A549 (cell line): Measurements from ENCODE around the gene NEUROG2. TPM values are rescaled to one million over a fixed set of nuclear protein-coding genes. Genes with fewer than 3 reads are reported as not detected.

ENCODE experiments used
- ATAC-seq, 2 experiments: fragments of 200-7000 bp in 1 of 2; fragments of >200 bp in 1 of 2; cut with Nextera tagmentation in 1 of 2; cut with Tn5 transposase in 1 of 2; 3 replicates each; pipeline versions ENCODE4 v1.8.0 to v1.9.1; 2018 to 2020; ENCODE audit warnings: mild to moderate bottlenecking in 1 of 2, moderate library complexity in 1 of 2
- CTCF ChIA-PET: fragments of 300-600 bp; sonication (Branson Sonifier 250); formaldehyde crosslinking; extraction: SDS; loops from one replicate; lab custom pipeline; 2021; ENCODE audit warnings: antibody characterized with exemption, inconsistent platforms; lab: Yijun Ruan, JAX
- POLR2A ChIA-PET: fragments of 350-600 bp; formaldehyde crosslinking; extraction: SDS; loops from one replicate; lab custom pipeline; 2021; ENCODE audit warnings: antibody characterized with exemption, inconsistent platforms; lab: Yijun Ruan, JAX
- DNase-seq, 2 experiments: peaks; one replicate each; pipeline versions ENCODE4 v3.0.0 to v3.0.0-alpha.2; 2011 to 2016; ENCODE audit warnings: low read depth in 1 of 2, low spot score in 1 of 2
- FAIRE-seq: peaks from 2 replicates; lab custom pipeline; 2011; peaks lifted over from hg19 to GRCh38; lab: Jason Lieb, UNC
- H3K27ac ChIP-seq, 2 experiments: fragments of >200 bp; sonication (Bioruptor Twin); formaldehyde crosslinking; 3 replicates each; pipeline ENCODE4 v1.5.1; 2016 to 2017
- H3K4me1 ChIP-seq: fragments of >200 bp; sonication (Bioruptor Twin); formaldehyde crosslinking; 3 replicates; pipeline ENCODE4 v1.6.1; 2016
- H3K4me2 ChIP-seq: fragments of >200 bp; sonication (Bioruptor Twin); formaldehyde crosslinking; 3 replicates; pipeline ENCODE4 v1.6.1; 2016
- H3K4me3 ChIP-seq: fragments of >200 bp; sonication (Bioruptor Twin); formaldehyde crosslinking; 3 replicates; pipeline ENCODE4 v1.5.1; 2016
- H3K9me3 ChIP-seq: fragments of >200 bp; sonication (Bioruptor Twin); formaldehyde crosslinking; 3 replicates; pipeline ENCODE4 v1.6.1; 2016
- ATOH8 ChIP-seq: fragments of 250-450 bp; sonication (Bioruptor Pico); IDR thresholded peaks from 2 replicates; pipeline ENCODE4 v1.5.0; 2020; ENCODE audit warnings: low read depth, mild to moderate bottlenecking, moderate library complexity
- BHLHE40 ChIP-seq: IDR thresholded peaks from 2 replicates; pipeline ENCODE4 v1.6.1; 2012; ENCODE audit warnings: low read depth, low read length, inconsistent platforms
- CBX2 ChIP-seq: fragments of 200-600 bp; sonication (generic); IDR thresholded peaks from 2 replicates; pipeline ENCODE4 v1.6.1; 2016; ENCODE audit warnings: low read depth, mild to moderate bottlenecking, borderline replicate concordance
- CHD2 ChIP-seq: fragments of 150-350 bp; IDR thresholded peaks from 2 replicates; pipeline ENCODE4 v1.6.1; 2014; ENCODE audit warnings: low read length; ENCODE audit not compliant: partially characterized antibody
- E2F6 ChIP-seq: IDR thresholded peaks from 2 replicates; pipeline ENCODE4 v1.6.1; 2012; ENCODE audit warnings: low read depth, borderline replicate concordance
- FOXS1 ChIP-seq: fragments of 250-450 bp; sonication (Bioruptor Pico); IDR thresholded peaks from 2 replicates; pipeline ENCODE4 v1.5.0; 2020; ENCODE audit warnings: mild to moderate bottlenecking, moderate library complexity
- HDAC2 ChIP-seq: fragments of 200-600 bp; sonication (generic); IDR thresholded peaks from 2 replicates; pipeline ENCODE4 v1.6.1; 2016
- HMGXB4 ChIP-seq: fragments of 250-450 bp; sonication (Bioruptor Pico); IDR thresholded peaks from 2 replicates; pipeline ENCODE4 v1.5.0; 2021; ENCODE audit warnings: mild to moderate bottlenecking, moderate library complexity, borderline replicate concordance
- HOXB13 ChIP-seq: fragments of 250-450 bp; sonication (Bioruptor Pico); IDR thresholded peaks from 2 replicates; pipeline ENCODE4 v1.5.0; 2020; ENCODE audit warnings: low read depth, mild to moderate bottlenecking, moderate library complexity
- HOXB5 ChIP-seq: fragments of 250-450 bp; sonication (Bioruptor Pico); IDR thresholded peaks from 2 replicates; pipeline ENCODE4 v1.5.0; 2020; ENCODE audit warnings: mild to moderate bottlenecking, moderate library complexity
- JUN ChIP-seq, 2 experiments: fragments of >200 bp; sonication (Bioruptor Twin); formaldehyde crosslinking; IDR thresholded peaks; 2 replicates in 1 of 2; 3 replicates in 1 of 2; pipeline ENCODE4 v1.6.1; 2016 to 2017
- JUNB ChIP-seq: fragments of >200 bp; sonication (Bioruptor Twin); formaldehyde crosslinking; IDR thresholded peaks from 2 replicates; pipeline ENCODE4 v1.6.1; 2016
- KDM1A ChIP-seq: fragments of 200-600 bp; sonication (generic); IDR thresholded peaks from 2 replicates; pipeline ENCODE4 v1.6.1; 2016; ENCODE audit warnings: low read depth, mild to moderate bottlenecking
- MAZ ChIP-seq: fragments of 150-350 bp; IDR thresholded peaks from 2 replicates; pipeline ENCODE4 v1.6.1; 2014; ENCODE audit warnings: antibody characterized with exemption, low read depth, low read length, borderline replicate concordance
- MYC ChIP-seq: IDR thresholded peaks from 2 replicates; pipeline ENCODE4 v1.6.1; 2012; ENCODE audit warnings: mild to moderate bottlenecking, inconsistent platforms, low read length, improper control_type of control experiment, borderline replicate concordance
- NFE2L2 ChIP-seq: fragments of 150-350 bp; conservative IDR thresholded peaks from 2 replicates; pipeline ENCODE4 v1.6.1; 2014; ENCODE audit warnings: low read length
- NPAS2 ChIP-seq: fragments of 250-450 bp; sonication (Bioruptor Pico); IDR thresholded peaks from 2 replicates; pipeline ENCODE4 v1.8.0; 2022; ENCODE audit warnings: mild to moderate bottlenecking, moderate library complexity, borderline replicate concordance
- NR3C1 ChIP-seq: fragments of >200 bp; sonication (Bioruptor Twin); formaldehyde crosslinking; IDR thresholded peaks from 3 replicates; pipeline ENCODE4 v1.6.1; 2017
- PHF8 ChIP-seq: fragments of 200-600 bp; sonication (generic); IDR thresholded peaks from 2 replicates; pipeline ENCODE4 v1.6.1; 2016; ENCODE audit warnings: low read depth, mild to moderate bottlenecking, antibody characterized with exemption, moderate library complexity, borderline replicate concordance
- POLR2AphosphoS2 ChIP-seq: conservative IDR thresholded peaks from 2 replicates; pipeline ENCODE4 v1.6.1; 2012; ENCODE audit warnings: low read length, improper control_type of control experiment, inconsistent platforms
- RARB ChIP-seq: fragments of 250-450 bp; sonication (Bioruptor Pico); IDR thresholded peaks from 2 replicates; pipeline ENCODE4 v1.8.0; 2021; ENCODE audit warnings: mild to moderate bottlenecking, moderate library complexity
- RCOR1 ChIP-seq: fragments of 150-350 bp; IDR thresholded peaks from 2 replicates; pipeline ENCODE4 v1.6.1; 2014; ENCODE audit warnings: antibody characterized with exemption, low read length, low read depth
- REST ChIP-seq: fragments of 200-600 bp; sonication (generic); IDR thresholded peaks from 2 replicates; pipeline ENCODE4 v1.6.1; 2016; ENCODE audit warnings: antibody characterized with exemption, mild to moderate bottlenecking, moderate library complexity
- RFX5 ChIP-seq: fragments of 450-650 bp; IDR thresholded peaks from 2 replicates; pipeline ENCODE4 v1.7.1; 2014; ENCODE audit warnings: antibody characterized with exemption, mild to moderate bottlenecking, moderate library complexity
- RNF2 ChIP-seq: fragments of 200-600 bp; sonication (generic); IDR thresholded peaks from 2 replicates; pipeline ENCODE4 v1.6.1; 2016; ENCODE audit warnings: low read depth, mild to moderate bottlenecking, antibody characterized with exemption, moderate library complexity, borderline replicate concordance
- SREBF2 ChIP-seq: fragments of 450-650 bp; IDR thresholded peaks from 2 replicates; pipeline ENCODE4 v1.6.1; 2014; ENCODE audit warnings: mild to moderate bottlenecking, moderate library complexity
- TP53 ChIP-seq: fragments of 250-450 bp; sonication (Bioruptor Pico); IDR thresholded peaks from 2 replicates; pipeline ENCODE4 v1.5.0; 2021; ENCODE audit warnings: mild to moderate bottlenecking, moderate library complexity
- ZC3H11A ChIP-seq: fragments of 450-650 bp; IDR thresholded peaks from 2 replicates; pipeline ENCODE4 v1.6.1; 2014; ENCODE audit warnings: antibody characterized with exemption, mild to moderate bottlenecking
- ZNF302 ChIP-seq: fragments of 250-450 bp; sonication (Bioruptor Pico); IDR thresholded peaks from 2 replicates; pipeline ENCODE4 v1.9.0; 2021; ENCODE audit warnings: inconsistent platforms, mild to moderate bottlenecking, moderate library complexity
- ZSCAN20 ChIP-seq: fragments of 250-450 bp; sonication (Bioruptor Pico); IDR thresholded peaks from 2 replicates; pipeline ENCODE4 v1.8.0; 2022; ENCODE audit warnings: mild to moderate bottlenecking, moderate library complexity
- WGBS: methylation state at CpG from one replicate; pipeline ENCODE4 v1.1.6; 2017; ENCODE audit errors: missing lambda C conversion rate; 5-methylcytosine and 5-hydroxymethylcytosine counted together
- polyA plus RNA-seq, 4 experiments: library from polyadenylated mRNA; depleted of rRNA in 3 of 4; stranded (reverse); fragments of >200 nt; fragmentation: RNase III in 1 of 4; extraction: RNeasy Plus Mini Kit Qiagen cat#74134 plus additional on column Dnase treatment in 1 of 4; gene quantifications; 2 replicates in 3 of 4; 3 replicates in 1 of 4; pipeline ENCODE4 v1.2.3, GENCODE V29; 2011 to 2017

The NEUROG2 gene
- polyA plus RNA-seq, 2 of the 4 experiments (the other 2 are of a cell fraction) = not detected

GRCh38 chr4:112504807-112505206 lies 11.2 kb downstream of the NEUROG2 start:
- TF ChIP-seq NFE2L2 (no peak), JUN (IDR thresholded peaks at IDR 0.05) (no peak), TP53 (CRISPR knock-in tag) (no peak), PHF8 (no peak), ZC3H11A (no peak), MAZ (no peak), RARB (CRISPR knock-in tag) (no peak), CHD2 (no peak), HOXB5 (CRISPR knock-in tag) (no peak), FOXS1 (CRISPR knock-in tag) (no peak), KDM1A (no peak), SREBF2 (no peak), NR3C1 (no peak), RNF2 (no peak), ZSCAN20 (CRISPR knock-in tag) (no peak), HDAC2 (no peak), JUNB (no peak), ATOH8 (CRISPR knock-in tag) (no peak)
- Histone ChIP-seq H3K9me3 (no peaks in the 10 kb centered on the region), H3K27ac (no peak overlapping the region), H3K4me3 (no peak overlapping the region), H3K4me2 (no peak overlapping the region), H3K4me1 (0 out of 3 replicates have a peak, but pooled peaks cover 2% of the 10 kb centered on the region)
- DNase-seq (no peak), FAIRE-seq (no peak), ATAC-seq (no peak)
- ChIA-PET CTCF (interaction anchor here (1.2 kb wide), 1 partner anchor 177 kb away, joined by 3 read pairs; no protein-coding TSS in a partner anchor), POLR2A (no interaction called here)
- WGBS = 21% methylated on average over 4 of the region's 4 CpGs

GRCh38 chr4:112502871-112503270 lies 13.1 kb downstream of the NEUROG2 start:
- Histone ChIP-seq H3K4me1 (no peaks in the 10 kb centered on the region), H3K4me3 (no peak overlapping the region), H3K4me2 (no peak overlapping the region), H3K27ac (no peak overlapping the region), H3K9me3 (no peaks in the 10 kb centered on the region)
- no peak for FAIRE-seq
- DNase-seq = no peak
- CTCF ChIA-PET = no interaction called here
- ATAC-seq = no peak
- WGBS = 55% methylated on average over 5 of the region's 5 CpGs
- TF ChIP-seq NR3C1 (no peak), ZC3H11A (no peak), RFX5 (no peak), CBX2 (no peak), JUN (IDR thresholded peaks at IDR 0.05) (no peak), NPAS2 (CRISPR knock-in tag) (no peak), RCOR1 (no peak), HOXB13 (no peak), MYC (no peak)
- POLR2A ChIA-PET = interaction anchor here (0.9 kb wide), 1 partner anchor 9 kb away, joined by 4 read pairs; no protein-coding TSS in a partner anchor

GRCh38 chr4:112492321-112492720 lies 23.7 kb downstream of the NEUROG2 start:
- H3K4me3 ChIP-seq = no peak overlapping the region
- CTCF ChIA-PET = no interaction called here
- FAIRE-seq = no peak
- no peaks in the 10 kb centered on the region for H3K4me1 ChIP-seq
- POLR2A ChIA-PET = no interaction called here
- H3K27ac ChIP-seq = no peak overlapping the region
- DNase-seq = no peak
- 19% methylated on average over 7 of the region's 7 CpGs for WGBS
- ATAC-seq = no peak
- no peak overlapping the region for H3K4me2 ChIP-seq
- H3K9me3 ChIP-seq = 0 out of 3 replicates have a peak, but pooled peaks cover 4% of the 10 kb centered on the region
- TF ChIP-seq POLR2AphosphoS2 = no peak
- no peak for TF ChIP-seq PHF8
- TF ChIP-seq REST = no peak
- TF ChIP-seq ZNF302 (CRISPR knock-in tag) = no peak
- TF ChIP-seq BHLHE40 = no peak
- no peak for TF ChIP-seq HMGXB4 (CRISPR knock-in tag)
- no peak for TF ChIP-seq E2F6
